ENCODE results near the gene RASA3.
"Not testable (repeated sequence)": the region's sequence is repeated elsewhere in the genome, so short reads cannot be mapped to it uniquely, and the experiment has no call there.

Gene RASA3

GRCh38 chr13:113988859-113989258 is 143.6 kb downstream of the RASA3 start:
- DNase-seq (ENCODE audit: low read depth, low spot score): not testable (repeated sequence)

GRCh38 chr13:113982296-113982661 is 150.1 kb downstream of the RASA3 start:
- no peak for DNase-seq (ENCODE audit: low read depth, low spot score)

- no peak for DNase-seq (ENCODE audit: low read depth, low spot score)
These were observed 150.7 kb downstream of the RASA3 start for GRCh38 chr13:113981611-113982295.

- DNase-seq (ENCODE audit: low read depth, low spot score): no peak
These were observed 151.2 kb downstream of the RASA3 start for GRCh38 chr13:113981194-113981605.

GRCh38 chr13:113980489-113981064 is 151.8 kb downstream of the RASA3 start:
- no peak for DNase-seq (ENCODE audit: low read depth, low spot score)

GRCh38 chr13:113979791-113980471 is 152.5 kb downstream of the RASA3 start:
- DNase-seq (ENCODE audit: low read depth, low spot score): no peak

- DNase-seq (ENCODE audit: low read depth, low spot score): no peak
These were observed 153.5 kb downstream of the RASA3 start for GRCh38 chr13:113978741-113979481.

- no peak for DNase-seq (ENCODE audit: low read depth, low spot score)
These were observed 154.4 kb downstream of the RASA3 start for GRCh38 chr13:113977976-113978375.

- DNase-seq (ENCODE audit: low read depth, low spot score): no peak
These were observed 155.4 kb downstream of the RASA3 start for GRCh38 chr13:113976711-113977684.

GRCh38 chr13:113975416-113975815 is 157.0 kb downstream of the RASA3 start:
- no peak for DNase-seq (ENCODE audit: low read depth, low spot score)

GRCh38 chr13:113974304-113975281 is 157.8 kb downstream of the RASA3 start:
- no peak for DNase-seq (ENCODE audit: low read depth, low spot score)

- no peak for DNase-seq (ENCODE audit: low read depth, low spot score)
These were observed 158.9 kb downstream of the RASA3 start, which contains the start of gene C13orf46 for GRCh38 chr13:113973218-113974164. C13orf46 (minus strand) TSS chr13:113974076; CDS start chr13:113973997, 79 bp downstream.

GRCh38 chr13:113972451-113973217 is 159.8 kb downstream of the RASA3 start:
- no peak for DNase-seq (ENCODE audit: low read depth, low spot score)

- no peak for DNase-seq (ENCODE audit: low read depth, low spot score)
These were observed 160.8 kb downstream of the RASA3 start for GRCh38 chr13:113971471-113972231.

GRCh38 chr13:113970810-113971470 is 161.5 kb downstream of the RASA3 start:
- no peak for DNase-seq (ENCODE audit: low read depth, low spot score)

- no peak for DNase-seq (ENCODE audit: low read depth, low spot score)
These were observed 162.3 kb downstream of the RASA3 start for GRCh38 chr13:113969973-113970611.

Measured in activated CD4-positive, CD25-positive, alpha-beta regulatory T cell treated with anti-CD3 and anti-CD28 coated beads, Interleukin-2, amount 50 U/mL, for 16 hours (primary cell).